Natural killer cell (primary cell): ENCODE measurements around the gene CRYBA1. TPM values are rescaled to one million over a fixed set of nuclear protein-coding genes. Genes with fewer than 3 reads are reported as not detected.

Experiments used
- ATAC-seq, 3 donors: fragments of 150-1000 bp in 2 of 3; fragments of 200-7000 bp in 1 of 3; cut with Tn5 transposase; 1 replicate in 1 of 3; 2 replicates in 2 of 3; pipeline ENCODE4 v1.10.0; 2021; ENCODE audit warnings: mild to moderate bottlenecking in 2 of 3, moderate library complexity in 2 of 3
- DNase-seq, 2 donors: peaks; one replicate each; pipeline versions ENCODE4 v3.0.0 to v3.0.0-alpha.2; 2013 to 2021; ENCODE audit warnings: mixed read lengths in 1 of 2
- H3K27ac ChIP-seq: one replicate; pipeline ENCODE4 v1.5.1; 2013; ENCODE audit warnings: mild to moderate bottlenecking, low read length
- H3K27me3 ChIP-seq: one replicate; pipeline ENCODE4 v1.6.1; 2013; ENCODE audit warnings: low read length; ENCODE audit not compliant: control insufficient read depth, insufficient read depth
- H3K36me3 ChIP-seq: one replicate; pipeline ENCODE4 v1.6.1; 2013; ENCODE audit warnings: low read length; ENCODE audit not compliant: control insufficient read depth, insufficient read depth
- H3K4me1 ChIP-seq: one replicate; pipeline ENCODE4 v1.6.1; 2013; ENCODE audit warnings: low read length; ENCODE audit not compliant: control insufficient read depth, insufficient read depth
- H3K4me3 ChIP-seq: one replicate; pipeline ENCODE4 v1.5.1; 2013; ENCODE audit warnings: low read length
- H3K9me3 ChIP-seq: one replicate; pipeline ENCODE4 v1.6.1; 2013; ENCODE audit warnings: low read length; ENCODE audit not compliant: control insufficient read depth, insufficient read depth
- H3K27ac Mint-ChIP-seq, 2 donors: one replicate each; pipeline ENCODE4 v1.8.0; 2022; ENCODE audit warnings: mild to moderate bottlenecking in 2 of 2, mixed read lengths in 2 of 2, moderate library complexity in 1 of 2
- H3K27me3 Mint-ChIP-seq, 2 donors: one replicate each; pipeline ENCODE4 v1.8.0; 2022; ENCODE audit warnings: low read depth in 2 of 2, mixed read lengths in 2 of 2
- H3K36me3 Mint-ChIP-seq: one replicate; pipeline ENCODE4 v1.8.0; 2022; ENCODE audit warnings: mixed read lengths
- H3K4me1 Mint-ChIP-seq, 2 donors: one replicate each; pipeline ENCODE4 v1.8.0; 2022; ENCODE audit warnings: mixed read lengths in 2 of 2
- H3K4me3 Mint-ChIP-seq: one replicate; pipeline ENCODE4 v1.8.0; 2022; ENCODE audit warnings: mild to moderate bottlenecking, moderate library complexity, mixed read lengths
- H3K9me3 Mint-ChIP-seq, 2 donors: one replicate each; pipeline ENCODE4 v1.8.0; 2022; ENCODE audit warnings: mixed read lengths in 2 of 2
- WGBS: methylation state at CpG from one replicate; pipeline ENCODE4 v1.1.7; 2013; ENCODE audit warnings: missing lambda C conversion rate; ENCODE audit not compliant: insufficient coverage; 5-methylcytosine and 5-hydroxymethylcytosine counted together
- intact Hi-C: fragments of 100-400 bp; cut with micrococcal nuclease; formaldehyde crosslinking; loops from one replicate; pipeline ENCODE4 v1.14.2; 2022
- total RNA-seq, 4 donors: library from RNA; stranded (reverse); fragments of 120-200 nt in 1 of 4; gene quantifications; one replicate each; pipeline versions ENCODE4 v1.2.3 to v1.2.4, GENCODE V29; 2013 to 2022
- TF ChIP-seq, protein P1 (sequence below): fragments of 200-600 bp; IDR thresholded peaks from one replicate; pipeline ENCODE4 v1.8.0; 2022; ENCODE audit warnings: antibody characterized with exemption

The CRYBA1 gene
- total RNA-seq, 3 donors from 2014 or later (not counting 1 experiment from before 2014, with no cell fraction given): not detected

DNA sequence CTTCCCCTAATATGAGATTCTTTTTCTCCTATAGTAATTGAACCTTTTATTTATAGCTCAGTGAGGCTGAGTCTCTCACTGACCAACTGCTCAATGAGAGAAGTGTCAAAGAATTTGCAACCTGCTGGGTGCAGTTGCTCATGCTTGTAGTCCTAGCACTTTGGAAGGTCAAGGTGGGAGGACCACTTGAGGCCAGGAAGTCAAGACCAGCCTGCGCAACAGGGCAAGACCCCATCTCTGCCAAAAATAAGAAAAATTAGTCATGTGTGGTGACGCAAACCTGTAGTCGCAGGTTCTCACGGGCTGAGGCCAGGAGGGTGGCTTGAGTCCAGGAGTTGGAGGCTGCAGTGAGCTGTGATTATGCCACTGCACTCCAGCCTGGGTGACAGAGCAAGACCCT lies 30.9 kb upstream of the CRYBA1 start:
- Mint-ChIP-seq H3K36me3 (no peaks in the 10 kb centered on the region), H3K4me3 (no peak overlapping the region), H3K27ac (no peak overlapping the region), H3K27me3 (peaks cover 0 to 2% of the 10 kb centered on the region in 2 donors), H3K4me1 (peaks cover 0 to 5% of the 10 kb centered on the region in 2 donors), H3K9me3 (no peaks in the 10 kb centered on the region)
- DNase-seq: no peak
- WGBS: 84% methylated on average over 4 of the region's 4 CpGs
- intact Hi-C loops: loop anchor here (5.0 kb wide), 1 partner anchor 77 kb away; the partner anchor contains the start of gene NUFIP2
- no peaks in the 10 kb centered on the region for H3K27me3 ChIP-seq
- no peak overlapping the region for H3K27ac ChIP-seq
- H3K9me3 ChIP-seq: no peaks in the 10 kb centered on the region
- TF ChIP-seq, protein P1, sequence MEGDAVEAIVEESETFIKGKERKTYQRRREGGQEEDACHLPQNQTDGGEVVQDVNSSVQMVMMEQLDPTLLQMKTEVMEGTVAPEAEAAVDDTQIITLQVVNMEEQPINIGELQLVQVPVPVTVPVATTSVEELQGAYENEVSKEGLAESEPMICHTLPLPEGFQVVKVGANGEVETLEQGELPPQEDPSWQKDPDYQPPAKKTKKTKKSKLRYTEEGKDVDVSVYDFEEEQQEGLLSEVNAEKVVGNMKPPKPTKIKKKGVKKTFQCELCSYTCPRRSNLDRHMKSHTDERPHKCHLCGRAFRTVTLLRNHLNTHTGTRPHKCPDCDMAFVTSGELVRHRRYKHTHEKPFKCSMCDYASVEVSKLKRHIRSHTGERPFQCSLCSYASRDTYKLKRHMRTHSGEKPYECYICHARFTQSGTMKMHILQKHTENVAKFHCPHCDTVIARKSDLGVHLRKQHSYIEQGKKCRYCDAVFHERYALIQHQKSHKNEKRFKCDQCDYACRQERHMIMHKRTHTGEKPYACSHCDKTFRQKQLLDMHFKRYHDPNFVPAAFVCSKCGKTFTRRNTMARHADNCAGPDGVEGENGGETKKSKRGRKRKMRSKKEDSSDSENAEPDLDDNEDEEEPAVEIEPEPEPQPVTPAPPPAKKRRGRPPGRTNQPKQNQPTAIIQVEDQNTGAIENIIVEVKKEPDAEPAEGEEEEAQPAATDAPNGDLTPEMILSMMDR: no peak
- no peak overlapping the region for H3K4me3 ChIP-seq
- peaks cover 7% of the 10 kb centered on the region for H3K4me1 ChIP-seq
- no peak for ATAC-seq
- H3K36me3 ChIP-seq: no peaks in the 10 kb centered on the region

GRCh38 chr17:29216181-29216580 lies 30.5 kb upstream of the CRYBA1 start:
- Histone ChIP-seq H3K36me3 (no peaks in the 10 kb centered on the region), H3K27me3 (no peaks in the 10 kb centered on the region), H3K9me3 (no peaks in the 10 kb centered on the region), H3K27ac (no peak overlapping the region), H3K4me1 (peaks cover 7% of the 10 kb centered on the region), H3K4me3 (no peak overlapping the region)
- 88% methylated on average over 4 of the region's 6 CpGs for WGBS
- H3K9me3 Mint-ChIP-seq: no peaks in the 10 kb centered on the region
- ATAC-seq: no peak
- no peak overlapping the region for H3K27ac Mint-ChIP-seq
- TF ChIP-seq, protein P1: no peak
- H3K4me3 Mint-ChIP-seq: no peak overlapping the region
- no peaks in the 10 kb centered on the region for H3K36me3 Mint-ChIP-seq
- peaks cover 0 to 5% of the 10 kb centered on the region in 2 donors for H3K4me1 Mint-ChIP-seq
- no peak for DNase-seq
- peaks cover 0 to 2% of the 10 kb centered on the region in 2 donors for H3K27me3 Mint-ChIP-seq
- intact Hi-C loops: loop anchor here (5.0 kb wide), 1 partner anchor 76 kb away; the partner anchor contains the start of gene NUFIP2

- Mint-ChIP-seq H3K27ac (no peak overlapping the region), H3K27me3 (peaks cover 0 to 2% of the 10 kb centered on the region in 2 donors), H3K4me1 (peaks cover 0 to 5% of the 10 kb centered on the region in 2 donors), H3K36me3 (no peaks in the 10 kb centered on the region), H3K9me3 (no peaks in the 10 kb centered on the region), H3K4me3 (no peak overlapping the region)
- Histone ChIP-seq H3K27me3 (no peaks in the 10 kb centered on the region), H3K27ac (no peak overlapping the region), H3K4me3 (no peak overlapping the region), H3K36me3 (no peaks in the 10 kb centered on the region), H3K9me3 (no peaks in the 10 kb centered on the region), H3K4me1 (peaks cover 7% of the 10 kb centered on the region)
- no peak for DNase-seq
- TF ChIP-seq, protein P1: no peak
- intact Hi-C loops: loop anchor here (5.0 kb wide), 1 partner anchor 75 kb away; the partner anchor contains the start of gene NUFIP2
- ATAC-seq: no peak
- 94% methylated on average over 5 of the region's 5 CpGs for WGBS
Observed at GRCh38 chr17:29216856-29217255, 29.8 kb upstream of the CRYBA1 start.
